Pancreas (tissue), 10 donors: ENCODE results near the gene PCSK7. TPM values are rescaled to one million over a fixed set of nuclear protein-coding genes. Genes with fewer than 3 reads are reported as not detected.

Experiments used
- ATAC-seq, 4 donors: fragments of 200-7000 bp; cut with Tn5 transposase; one replicate each; pipeline versions ENCODE4 v1.8.0 to v1.9.1; 2020; ENCODE audit warnings: mild to moderate bottlenecking in 4 of 4, moderate library complexity in 4 of 4
- DNase-seq, 6 donors: peaks; one replicate each; pipeline ENCODE4 v3.0.0-alpha.2; 2020
- FAIRE-seq: peaks from 2 replicates; lab custom pipeline; 2012; peaks lifted over from hg19 to GRCh38; lab: Jason Lieb, UNC
- H3K27ac ChIP-seq, 4 donors: fragments of 200-600 bp; sonication (generic); 1 replicate in 3 of 4; 2 replicates in 1 of 4; pipeline versions ENCODE4 v1.5.0 to v1.8.0; 2020
- H3K27me3 ChIP-seq, 4 donors: fragments of 200-600 bp; one replicate each; pipeline ENCODE4 v1.8.0; 2021
- H3K36me3 ChIP-seq, 3 donors: fragments of 200-600 bp; sonication (generic) in 1 of 3; one replicate each; pipeline versions ENCODE4 v1.5.0 to v1.8.0; 2020 to 2021
- H3K4me1 ChIP-seq, 3 donors: fragments of 200-600 bp; one replicate each; pipeline ENCODE4 v1.8.0; 2021
- H3K4me3 ChIP-seq, 4 donors: fragments of 200-600 bp; sonication (generic) in 2 of 4; one replicate each; pipeline versions ENCODE4 v1.5.0 to v1.8.0; 2020 to 2021
- H3K9me3 ChIP-seq, 4 donors: fragments of 200-600 bp; one replicate each; pipeline ENCODE4 v1.8.0; 2021
- CTCF ChIP-seq, 4 donors: fragments of 200-600 bp; sonication (generic) in 3 of 4; IDR thresholded peaks; one replicate each; pipeline versions ENCODE4 v1.5.0 to v1.8.0; 2021; ENCODE audit warnings: antibody characterized with exemption in 4 of 4
- WGBS, 2 donors: extraction: QIAGEN DNeasy Blood & Tissue Kit; methylation state at CpG; one replicate each; pipeline ENCODE4 v1.1.7; 2013; 5-methylcytosine and 5-hydroxymethylcytosine counted together
- intact Hi-C, 3 donors: fragments of 100-400 bp; cut with DNase I; formaldehyde crosslinking; loops; one replicate each; pipeline versions ENCODE4 v1.11.1 to v1.14.2; 2022
- polyA plus RNA-seq, 2 donors: library from polyadenylated mRNA; stranded (reverse); fragments of 200-250 nt; gene quantifications; one replicate each; pipeline ENCODE4 v1.2.3, GENCODE V29; 2013
- total RNA-seq, 6 donors: library from RNA; stranded (reverse); fragmentation: NEBNext Ultra II Directional in 4 of 6; extraction: Animal tissue kit (Norgen Biotek cat#: 25700) in 4 of 6; gene quantifications; one replicate each; pipeline versions ENCODE4 v1.2.1 to v1.2.4, GENCODE V29; 2021 to 2023
- donor health status: healthy with polysubstance abuse.
- donor health status: DM: no; HTN: no; CAD: no; lungs with moderate emphysema.
- donor health status: DM: no; HTN: no; CAD: no.
- donor health status: control.
- donor health status: control.
- donor health status: Bipolar disorder and iron deficiency.
- donor health status: DM: yes; HTN: yes; CAD: no.
- donor health status: DM: no; HTN: no; CAD: no.
- donor health status: DM: no; HTN: no; CAD: no.
- donor health status: DM: yes; HTN: yes; CAD: no.

Gene PCSK7
- total and polyA plus RNA-seq, 8 donors, result 20.3 to 44.2 (median 28.6) TPM

GRCh38 chr11:117189941-117190544 is 41.8 kb downstream of the PCSK7 start:
- Histone ChIP-seq H3K4me3 (no peak overlapping the region), H3K36me3 (peaks cover 0 to 62% (median 32%) of the 10 kb centered on the region in 3 donors), H3K4me1 (peaks cover 8 to 11% (median 10%) of the 10 kb centered on the region in 3 donors), H3K27me3 (no peaks in the 10 kb centered on the region), H3K9me3 (no peaks in the 10 kb centered on the region), H3K27ac (peak overlapping the region in 1 of 4 donors; percentile 11)
- 80 to 82% methylated on average over 8 of the region's 8 CpGs for WGBS, 2 donors
- intact Hi-C loops, result loop anchor here in 1 of 3 donors (5.0 kb wide), 1 partner anchor 32 kb away; no protein-coding TSS in a partner anchor
- TF ChIP-seq CTCF (IDR thresholded peaks at IDR 0.05), result no peak
- DNase-seq (no peak), ATAC-seq (no peak), FAIRE-seq (no peak)

- no peak for TF ChIP-seq CTCF (IDR thresholded peaks at IDR 0.05)
- ATAC-seq (peak in 1 of 4 donors; percentile 2), DNase-seq (no peak), FAIRE-seq (no peak)
- WGBS, 2 donors, result 88 to 89% methylated on average over 22 of the region's 22 CpGs
- Histone ChIP-seq H3K4me3 (no peak overlapping the region), H3K36me3 (peaks cover 0 to 62% (median 32%) of the 10 kb centered on the region in 3 donors), H3K27ac (peak overlapping the region in 1 of 4 donors; percentile 11), H3K9me3 (no peaks in the 10 kb centered on the region), H3K4me1 (peaks cover 8 to 12% (median 9%) of the 10 kb centered on the region in 3 donors), H3K27me3 (no peaks in the 10 kb centered on the region)
- intact Hi-C loops, result loop anchor here in 1 of 3 donors (5.0 kb wide), 1 partner anchor 33 kb away; no protein-coding TSS in a partner anchor
Measured at GRCh38 chr11:117189191-117189940, 42.5 kb downstream of the PCSK7 start.

GRCh38 chr11:117188620-117189081 is 43.2 kb downstream of the PCSK7 start:
- ATAC-seq (no peak), FAIRE-seq (no peak), DNase-seq (peak in 1 of 6 donors; percentile 9)
- Histone ChIP-seq H3K4me1 (peaks cover 7 to 14% (median 13%) of the 10 kb centered on the region in 3 donors), H3K9me3 (no peaks in the 10 kb centered on the region), H3K27me3 (no peaks in the 10 kb centered on the region), H3K4me3 (no peak overlapping the region), H3K27ac (no peak overlapping the region), H3K36me3 (peaks cover 0 to 55% (median 32%) of the 10 kb centered on the region in 3 donors)
- TF ChIP-seq CTCF (IDR thresholded peaks at IDR 0.05), result no peak
- intact Hi-C loops, result loop anchor here in 1 of 3 donors (5.0 kb wide), 1 partner anchor 34 kb away; no protein-coding TSS in a partner anchor
- WGBS, 2 donors, result 76 to 78% methylated on average over 20 of the region's 20 CpGs

GRCh38 chr11:117187799-117188481 is 43.9 kb downstream of the PCSK7 start:
- Histone ChIP-seq H3K4me3 (no peak overlapping the region), H3K36me3 (peaks cover 0 to 50% (median 28%) of the 10 kb centered on the region in 3 donors), H3K9me3 (no peaks in the 10 kb centered on the region), H3K27me3 (no peaks in the 10 kb centered on the region), H3K27ac (no peak overlapping the region), H3K4me1 (peaks cover 8 to 19% (median 13%) of the 10 kb centered on the region in 3 donors)
- ATAC-seq, result peak in 2 of 4 donors; percentile 1 to 6
- TF ChIP-seq CTCF (IDR thresholded peaks at IDR 0.05), result no peak
- no peak for FAIRE-seq
- DNase-seq, result peak in 3 of 6 donors; percentile 18 to 55 (median 49)
- intact Hi-C loops, result loop anchor here in 1 of 3 donors (5.0 kb wide), 1 partner anchor 34 kb away; no protein-coding TSS in a partner anchor
- WGBS, 2 donors, result 54 to 56% methylated on average over 16 of the region's 16 CpGs
